Brain microvascular endothelial cell (primary cell): ENCODE measurements around the gene ADARB1.

Experiments used
- DNase-seq: peaks from one replicate; pipeline ENCODE4 v3.0.0-alpha.2; 2020
- H3K27ac ChIP-seq: fragments of 250-450 bp; sonication (Bioruptor Pico); 2 replicates; pipeline ENCODE4 v1.5.1; 2020; ENCODE audit warnings: mild to moderate bottlenecking, moderate library complexity
- H3K27me3 ChIP-seq: fragments of 250-450 bp; sonication (Bioruptor Pico); replicated peaks from 2 replicates; pipeline ENCODE4 v1.5.1; 2020; ENCODE audit warnings: mild to moderate bottlenecking
- H3K36me3 ChIP-seq: fragments of 250-450 bp; sonication (Bioruptor Pico); replicated peaks from 2 replicates; pipeline ENCODE4 v1.5.1; 2020; ENCODE audit warnings: mild to moderate bottlenecking
- H3K4me3 ChIP-seq: 2 replicates; pipeline ENCODE4 v1.5.1; 2011; ENCODE audit warnings: low read depth, mild to moderate bottlenecking, control low read depth, low read length, moderate library complexity
- CTCF ChIP-seq: IDR thresholded peaks from 2 replicates; pipeline ENCODE4 v1.5.1; 2011; ENCODE audit warnings: low read depth, mild to moderate bottlenecking, moderate library complexity, low read length, control low read depth, inconsistent platforms; ENCODE audit errors: missing control alignments
- in situ Hi-C: cut with HindIII; loops from 2 replicates; pipeline ENCODE4 v1.10.0; 2017; ENCODE audit warnings: low sequenced_read_pairs, low pct_ligation_motif_present

ADARB1 gene

GRCh38 chr21:45102391-45102932 is 28.1 kb downstream of the ADARB1 start:
- peak; percentile 22 for DNase-seq
- Histone ChIP-seq H3K4me3 (no peak overlapping the region), H3K27ac (no peak overlapping the region), H3K36me3 (no peaks in the 10 kb centered on the region), H3K27me3 (no peaks in the 10 kb centered on the region)
- peak; percentile 33 for TF ChIP-seq CTCF
- in situ Hi-C loops: no loop called here

GRCh38 chr21:45103971-45104520 is 29.7 kb downstream of the ADARB1 start:
- no peaks in the 10 kb centered on the region for H3K27me3 ChIP-seq
- H3K36me3 ChIP-seq: no peaks in the 10 kb centered on the region
- H3K27ac ChIP-seq: no peak overlapping the region
- DNase-seq: no peak
- no peak for TF ChIP-seq CTCF
- in situ Hi-C loops: no loop called here
- H3K4me3 ChIP-seq: no peak overlapping the region

GRCh38 chr21:45104560-45104959 is 30.2 kb downstream of the ADARB1 start:
- no peak for TF ChIP-seq CTCF
- Histone ChIP-seq H3K27ac (no peak overlapping the region), H3K36me3 (no peaks in the 10 kb centered on the region), H3K27me3 (no peaks in the 10 kb centered on the region), H3K4me3 (no peak overlapping the region)
- no peak for DNase-seq
- in situ Hi-C loops: no loop called here

GRCh38 chr21:45105906-45106485 is 31.6 kb downstream of the ADARB1 start:
- no peak for DNase-seq
- no peak overlapping the region for H3K4me3 ChIP-seq
- no peak overlapping the region for H3K27ac ChIP-seq
- in situ Hi-C loops: no loop called here
- no peak for TF ChIP-seq CTCF
- H3K36me3 ChIP-seq: no peaks in the 10 kb centered on the region
- no peaks in the 10 kb centered on the region for H3K27me3 ChIP-seq

GRCh38 chr21:45108034-45108790 is 33.8 kb downstream of the ADARB1 start:
- Histone ChIP-seq H3K27ac (no peak overlapping the region), H3K36me3 (no peaks in the 10 kb centered on the region)
- DNase-seq: no peak

More at GRCh38 chr21:45108034-45108790, 33.8 kb downstream of the ADARB1 start:
- H3K27me3 ChIP-seq: no peaks in the 10 kb centered on the region
- TF ChIP-seq CTCF: no peak
- in situ Hi-C loops: no loop called here
- H3K4me3 ChIP-seq: no peak overlapping the region
